SK-N-SH treated with all-trans-retinoic acid at 6 μM for 48 hours (cell line): Measurements from ENCODE around the gene PLAC8L1.
"Not testable (repeated sequence)": the region's sequence is repeated elsewhere in the genome, so short reads cannot be mapped to it uniquely, and the experiment has no call there.

Experiments
- BACH2 ChIP-seq: fragments of 250-450 bp; sonication (Bioruptor Pico); IDR thresholded peaks from 2 replicates; pipeline ENCODE4 v1.9.0; 2021; ENCODE audit warnings: mild to moderate bottlenecking, borderline replicate concordance
- ESRRG ChIP-seq: fragments of 250-450 bp; sonication (Bioruptor Pico); IDR thresholded peaks from 2 replicates; pipeline ENCODE4 v1.6.1; 2021; ENCODE audit warnings: mild to moderate bottlenecking
- ISL1 ChIP-seq: fragments of 250-450 bp; sonication (Bioruptor Pico); IDR thresholded peaks from 2 replicates; pipeline ENCODE4 v2.1.2; 2022; ENCODE audit warnings: mild to moderate bottlenecking, moderate library complexity
- SNAI2 ChIP-seq: fragments of 250-450 bp; sonication (Bioruptor Pico); IDR thresholded peaks from 2 replicates; pipeline ENCODE4 v1.5.0; 2020; ENCODE audit warnings: mild to moderate bottlenecking, moderate library complexity
- TOX ChIP-seq: fragments of 250-450 bp; sonication (Bioruptor Pico); IDR thresholded peaks from 2 replicates; pipeline ENCODE4 v1.8.0; 2021; ENCODE audit warnings: mild to moderate bottlenecking, moderate library complexity, borderline replicate concordance
- ZC3H10 ChIP-seq: fragments of 250-450 bp; sonication (Bioruptor Pico); IDR thresholded peaks from 2 replicates; pipeline ENCODE4 v1.5.1; 2021; ENCODE audit warnings: mild to moderate bottlenecking, moderate library complexity
- ZFP3 ChIP-seq: fragments of 250-450 bp; sonication (Bioruptor Pico); IDR thresholded peaks from 2 replicates; pipeline ENCODE4 v1.5.0; 2020; ENCODE audit warnings: mild to moderate bottlenecking, moderate library complexity
- ZFP30 ChIP-seq: fragments of 450-650 bp; formaldehyde crosslinking; IDR thresholded peaks from 2 replicates; pipeline ENCODE4 v1.5.0; 2022; ENCODE audit warnings: mild to moderate bottlenecking, moderate library complexity
- ZNF70 ChIP-seq: fragments of 450-650 bp; formaldehyde crosslinking; IDR thresholded peaks from 2 replicates; pipeline ENCODE4 v1.5.0; 2020; ENCODE audit warnings: mild to moderate bottlenecking, moderate library complexity
- TF ChIP-seq, protein P1 (sequence below): fragments of 250-450 bp; sonication (Bioruptor Pico); IDR thresholded peaks from 2 replicates; pipeline ENCODE4 v1.8.0; 2021; ENCODE audit warnings: low read depth, mild to moderate bottlenecking, moderate library complexity, borderline replicate concordance
- TF ChIP-seq, protein P2 (sequence below): fragments of 250-450 bp; sonication (Bioruptor Pico); IDR thresholded peaks from 2 replicates; pipeline ENCODE4 v1.8.0; 2020; ENCODE audit warnings: mild to moderate bottlenecking, moderate library complexity, borderline replicate concordance
- TF ChIP-seq, protein P3 (sequence below): fragments of 250-450 bp; sonication (Bioruptor Pico); IDR thresholded peaks from 2 replicates; pipeline ENCODE4 v1.5.1; 2020; ENCODE audit warnings: low read depth, mild to moderate bottlenecking, moderate library complexity

GRCh38 chr5:146121451-146121850 is 16.1 kb upstream of the PLAC8L1 start:
- TF ChIP-seq ZNF70; ZC3H10 (CRISPR knock-in tag); ZFP30 (CRISPR knock-in tag); ISL1 (CRISPR knock-in tag); ESRRG; BACH2 (CRISPR knock-in tag); ZFP3 (CRISPR knock-in tag); TOX (CRISPR knock-in tag); SNAI2: not testable (repeated sequence)
- TF ChIP-seq, protein P1, sequence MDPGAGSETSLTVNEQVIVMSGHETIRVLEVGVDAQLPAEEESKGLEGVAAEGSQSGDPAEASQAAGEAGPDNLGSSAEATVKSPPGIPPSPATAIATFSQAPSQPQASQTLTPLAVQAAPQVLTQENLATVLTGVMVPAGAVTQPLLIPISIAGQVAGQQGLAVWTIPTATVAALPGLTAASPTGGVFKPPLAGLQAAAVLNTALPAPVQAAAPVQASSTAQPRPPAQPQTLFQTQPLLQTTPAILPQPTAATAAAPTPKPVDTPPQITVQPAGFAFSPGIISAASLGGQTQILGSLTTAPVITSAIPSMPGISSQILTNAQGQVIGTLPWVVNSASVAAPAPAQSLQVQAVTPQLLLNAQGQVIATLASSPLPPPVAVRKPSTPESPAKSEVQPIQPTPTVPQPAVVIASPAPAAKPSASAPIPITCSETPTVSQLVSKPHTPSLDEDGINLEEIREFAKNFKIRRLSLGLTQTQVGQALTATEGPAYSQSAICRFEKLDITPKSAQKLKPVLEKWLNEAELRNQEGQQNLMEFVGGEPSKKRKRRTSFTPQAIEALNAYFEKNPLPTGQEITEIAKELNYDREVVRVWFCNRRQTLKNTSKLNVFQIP (CRISPR knock-in tag): not testable (repeated sequence)
- TF ChIP-seq, protein P2, sequence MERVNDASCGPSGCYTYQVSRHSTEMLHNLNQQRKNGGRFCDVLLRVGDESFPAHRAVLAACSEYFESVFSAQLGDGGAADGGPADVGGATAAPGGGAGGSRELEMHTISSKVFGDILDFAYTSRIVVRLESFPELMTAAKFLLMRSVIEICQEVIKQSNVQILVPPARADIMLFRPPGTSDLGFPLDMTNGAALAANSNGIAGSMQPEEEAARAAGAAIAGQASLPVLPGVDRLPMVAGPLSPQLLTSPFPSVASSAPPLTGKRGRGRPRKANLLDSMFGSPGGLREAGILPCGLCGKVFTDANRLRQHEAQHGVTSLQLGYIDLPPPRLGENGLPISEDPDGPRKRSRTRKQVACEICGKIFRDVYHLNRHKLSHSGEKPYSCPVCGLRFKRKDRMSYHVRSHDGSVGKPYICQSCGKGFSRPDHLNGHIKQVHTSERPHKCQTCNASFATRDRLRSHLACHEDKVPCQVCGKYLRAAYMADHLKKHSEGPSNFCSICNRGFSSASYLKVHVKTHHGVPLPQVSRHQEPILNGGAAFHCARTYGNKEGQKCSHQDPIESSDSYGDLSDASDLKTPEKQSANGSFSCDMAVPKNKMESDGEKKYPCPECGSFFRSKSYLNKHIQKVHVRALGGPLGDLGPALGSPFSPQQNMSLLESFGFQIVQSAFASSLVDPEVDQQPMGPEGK (CRISPR knock-in tag): not testable (repeated sequence)
- TF ChIP-seq, protein P3, sequence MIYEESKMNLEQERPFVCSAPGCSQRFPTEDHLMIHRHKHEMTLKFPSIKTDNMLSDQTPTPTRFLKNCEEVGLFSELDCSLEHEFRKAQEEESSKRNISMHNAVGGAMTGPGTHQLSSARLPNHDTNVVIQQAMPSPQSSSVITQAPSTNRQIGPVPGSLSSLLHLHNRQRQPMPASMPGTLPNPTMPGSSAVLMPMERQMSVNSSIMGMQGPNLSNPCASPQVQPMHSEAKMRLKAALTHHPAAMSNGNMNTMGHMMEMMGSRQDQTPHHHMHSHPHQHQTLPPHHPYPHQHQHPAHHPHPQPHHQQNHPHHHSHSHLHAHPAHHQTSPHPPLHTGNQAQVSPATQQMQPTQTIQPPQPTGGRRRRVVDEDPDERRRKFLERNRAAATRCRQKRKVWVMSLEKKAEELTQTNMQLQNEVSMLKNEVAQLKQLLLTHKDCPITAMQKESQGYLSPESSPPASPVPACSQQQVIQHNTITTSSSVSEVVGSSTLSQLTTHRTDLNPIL (CRISPR knock-in tag): not testable (repeated sequence)
